HepG2 (cell line): ENCODE data around the gene UCKL1. TPM values are rescaled to one million over a fixed set of nuclear protein-coding genes. Genes with fewer than 3 reads are reported as not detected.

Source experiments
- AKAP8 ChIP-seq: sonication (generic); formaldehyde crosslinking; IDR thresholded peaks from 2 replicates; pipeline ENCODE4 v1.5.1; 2020; ENCODE audit warnings: mild to moderate bottlenecking, missing genetic modification reagents
- CCDC6 ChIP-seq: sonication (generic); formaldehyde crosslinking; IDR thresholded peaks from 2 replicates; pipeline ENCODE4 v1.8.1; 2022; ENCODE audit warnings: mild to moderate bottlenecking, missing genetic modification reagents, moderate library complexity
- CREB1 ChIP-seq, 2 experiments: fragments of 450-650 bp in 1 of 2; IDR thresholded peaks; 2 replicates each; pipeline ENCODE4 v1.6.1; 2016 to 2017; ENCODE audit warnings: control low read depth in 1 of 2, mild to moderate bottlenecking in 1 of 2, missing compliant biosample characterization in 1 of 2, missing genetic modification characterization in 1 of 2
- HMG20A ChIP-seq: IDR thresholded peaks from 2 replicates; pipeline ENCODE4 v1.6.1; 2016; ENCODE audit warnings: borderline replicate concordance
- PAWR ChIP-seq: sonication (generic); formaldehyde crosslinking; IDR thresholded peaks from 2 replicates; pipeline ENCODE4 v1.4.0; 2020; ENCODE audit warnings: missing genetic modification reagents, mild to moderate bottlenecking, borderline replicate concordance
- POGZ ChIP-seq: sonication (generic); formaldehyde crosslinking; IDR thresholded peaks from 2 replicates; pipeline ENCODE4 v1.4.0; 2020; ENCODE audit warnings: mild to moderate bottlenecking, missing genetic modification reagents
- POLR2AphosphoS5 ChIP-seq: IDR thresholded peaks from 2 replicates; pipeline ENCODE4 v1.6.1; 2012; ENCODE audit warnings: low read depth, low read length
- SOX13 ChIP-seq, 3 experiments: fragments of 450-650 bp in 1 of 3; sonication (generic) in 1 of 3; formaldehyde crosslinking in 1 of 3; IDR thresholded peaks in 2 of 3; conservative IDR thresholded peaks in 1 of 3; 2 replicates each; pipeline versions ENCODE4 v1.5.0 to v1.6.1; 2016 to 2020; ENCODE audit warnings: antibody characterized with exemption in 1 of 3, mild to moderate bottlenecking in 1 of 3, missing compliant biosample characterization in 1 of 3, missing genetic modification reagents in 1 of 3, moderate library complexity in 1 of 3
- SUZ12 ChIP-seq: fragments of 150-350 bp; IDR thresholded peaks from 2 replicates; pipeline ENCODE4 v1.6.1; 2014; ENCODE audit warnings: low read depth, low read length
- TARDBP ChIP-seq: sonication (generic); formaldehyde crosslinking; IDR thresholded peaks from 2 replicates; pipeline ENCODE4 v1.8.0; 2022; ENCODE audit warnings: mild to moderate bottlenecking, missing genetic modification reagents
- TCF7 ChIP-seq: sonication (generic); IDR thresholded peaks from 2 replicates; pipeline ENCODE4 v1.6.1; 2016; ENCODE audit warnings: antibody characterized with exemption, low read depth
- ZFYVE20 ChIP-seq: sonication (generic); formaldehyde crosslinking; IDR thresholded peaks from 2 replicates; pipeline ENCODE4 v1.8.0; 2023; ENCODE audit warnings: low read depth, mild to moderate bottlenecking, moderate library complexity, missing genetic modification reagents, borderline replicate concordance
- polyA plus RNA-seq, 8 experiments: library from polyadenylated mRNA; depleted of rRNA in 3 of 8; stranded (reverse) in 7 of 8; unstranded in 1 of 8; fragments of >200 nt; fragmentation: Illumina TruSeq in 4 of 8; extraction: Trizol in 4 of 8; gene quantifications; 2 replicates each; pipeline versions ENCODE4 v1.2.1 to v1.2.3, GENCODE V29; 2011 to 2016; ENCODE audit warnings: low read depth in 4 of 8, missing spikeins in 1 of 8, mixed read lengths in 1 of 8; ENCODE audit not compliant: insufficient read depth in 1 of 8
- total RNA-seq, 5 experiments: library from RNA; depleted of rRNA; stranded (reverse); fragments of >200 nt; fragmentation: Illumina TruSeq; extraction: Trizol; gene quantifications; 2 replicates each; pipeline ENCODE4 v1.2.3, GENCODE V29; 2016; ENCODE audit warnings: low read depth in 1 of 5
- TF ChIP-seq, protein P1 (sequence below): sonication (generic); formaldehyde crosslinking; IDR thresholded peaks from 2 replicates; pipeline ENCODE4 v1.5.0; 2020; ENCODE audit warnings: mild to moderate bottlenecking, missing genetic modification reagents, borderline replicate concordance
- TF ChIP-seq, protein P2 (sequence below): conservative IDR thresholded peaks from 2 replicates; pipeline ENCODE4 v1.6.1; 2018; ENCODE audit warnings: missing genetic modification reagents
- TF ChIP-seq, protein P3 (sequence below): sonication (generic); formaldehyde crosslinking; IDR thresholded peaks from 2 replicates; pipeline ENCODE4 v1.8.0; 2022; ENCODE audit warnings: mild to moderate bottlenecking, missing genetic modification reagents; ENCODE audit not compliant: insufficient replicate concordance
- TF ChIP-seq, protein P4 (sequence below): sonication (generic); formaldehyde crosslinking; IDR thresholded peaks from 2 replicates; pipeline ENCODE4 v1.4.0; 2020; ENCODE audit warnings: missing genetic modification reagents

UCKL1 gene
- total and polyA plus RNA-seq, 2 of the 13 experiments (the other 11 are each of a cell fraction or from before 2014, with no cell fraction given), result 50.2 to 126 TPM

DNA sequence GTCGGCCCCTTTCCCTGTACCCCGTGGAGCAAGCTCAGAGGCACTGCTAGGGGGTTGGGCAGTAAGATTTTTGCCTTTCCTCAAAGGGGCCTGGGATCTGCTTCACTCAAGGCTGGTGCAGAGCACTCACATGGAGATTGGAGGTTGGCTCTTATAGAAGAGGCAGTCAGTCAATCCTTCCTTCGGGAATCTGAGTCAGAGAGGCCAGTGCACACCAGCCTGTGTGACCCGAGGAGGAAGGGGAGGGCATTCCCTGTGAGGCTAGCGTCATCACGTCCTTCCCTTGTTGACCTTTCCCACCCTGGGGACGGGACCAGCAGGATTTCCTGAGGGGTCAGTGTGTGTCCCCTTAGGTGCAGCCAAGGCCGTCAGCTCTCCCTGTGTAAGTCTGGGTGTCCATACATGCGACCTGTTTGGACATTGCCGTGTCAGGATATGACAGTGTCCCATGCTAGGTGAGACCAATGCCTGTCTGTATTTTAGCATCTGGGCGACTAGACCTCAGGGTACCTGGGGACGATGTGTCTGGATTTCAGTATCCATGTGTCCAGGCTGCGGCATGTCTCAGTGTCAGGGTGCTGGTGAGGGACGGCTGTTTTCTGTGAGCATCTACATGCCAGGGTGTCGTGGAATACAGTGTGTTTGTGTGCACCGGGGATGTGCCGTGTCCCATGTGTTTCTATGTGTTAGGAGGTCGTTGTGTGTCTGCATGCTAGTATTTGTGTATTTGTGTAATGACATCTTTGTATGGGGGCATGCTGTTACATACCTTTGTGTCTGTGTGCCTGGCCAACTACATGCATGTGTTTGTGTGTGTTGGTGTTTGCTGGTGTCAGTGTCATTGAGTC is 16.3 kb upstream of the UCKL1 start (continued):
- TF ChIP-seq, protein P1, sequence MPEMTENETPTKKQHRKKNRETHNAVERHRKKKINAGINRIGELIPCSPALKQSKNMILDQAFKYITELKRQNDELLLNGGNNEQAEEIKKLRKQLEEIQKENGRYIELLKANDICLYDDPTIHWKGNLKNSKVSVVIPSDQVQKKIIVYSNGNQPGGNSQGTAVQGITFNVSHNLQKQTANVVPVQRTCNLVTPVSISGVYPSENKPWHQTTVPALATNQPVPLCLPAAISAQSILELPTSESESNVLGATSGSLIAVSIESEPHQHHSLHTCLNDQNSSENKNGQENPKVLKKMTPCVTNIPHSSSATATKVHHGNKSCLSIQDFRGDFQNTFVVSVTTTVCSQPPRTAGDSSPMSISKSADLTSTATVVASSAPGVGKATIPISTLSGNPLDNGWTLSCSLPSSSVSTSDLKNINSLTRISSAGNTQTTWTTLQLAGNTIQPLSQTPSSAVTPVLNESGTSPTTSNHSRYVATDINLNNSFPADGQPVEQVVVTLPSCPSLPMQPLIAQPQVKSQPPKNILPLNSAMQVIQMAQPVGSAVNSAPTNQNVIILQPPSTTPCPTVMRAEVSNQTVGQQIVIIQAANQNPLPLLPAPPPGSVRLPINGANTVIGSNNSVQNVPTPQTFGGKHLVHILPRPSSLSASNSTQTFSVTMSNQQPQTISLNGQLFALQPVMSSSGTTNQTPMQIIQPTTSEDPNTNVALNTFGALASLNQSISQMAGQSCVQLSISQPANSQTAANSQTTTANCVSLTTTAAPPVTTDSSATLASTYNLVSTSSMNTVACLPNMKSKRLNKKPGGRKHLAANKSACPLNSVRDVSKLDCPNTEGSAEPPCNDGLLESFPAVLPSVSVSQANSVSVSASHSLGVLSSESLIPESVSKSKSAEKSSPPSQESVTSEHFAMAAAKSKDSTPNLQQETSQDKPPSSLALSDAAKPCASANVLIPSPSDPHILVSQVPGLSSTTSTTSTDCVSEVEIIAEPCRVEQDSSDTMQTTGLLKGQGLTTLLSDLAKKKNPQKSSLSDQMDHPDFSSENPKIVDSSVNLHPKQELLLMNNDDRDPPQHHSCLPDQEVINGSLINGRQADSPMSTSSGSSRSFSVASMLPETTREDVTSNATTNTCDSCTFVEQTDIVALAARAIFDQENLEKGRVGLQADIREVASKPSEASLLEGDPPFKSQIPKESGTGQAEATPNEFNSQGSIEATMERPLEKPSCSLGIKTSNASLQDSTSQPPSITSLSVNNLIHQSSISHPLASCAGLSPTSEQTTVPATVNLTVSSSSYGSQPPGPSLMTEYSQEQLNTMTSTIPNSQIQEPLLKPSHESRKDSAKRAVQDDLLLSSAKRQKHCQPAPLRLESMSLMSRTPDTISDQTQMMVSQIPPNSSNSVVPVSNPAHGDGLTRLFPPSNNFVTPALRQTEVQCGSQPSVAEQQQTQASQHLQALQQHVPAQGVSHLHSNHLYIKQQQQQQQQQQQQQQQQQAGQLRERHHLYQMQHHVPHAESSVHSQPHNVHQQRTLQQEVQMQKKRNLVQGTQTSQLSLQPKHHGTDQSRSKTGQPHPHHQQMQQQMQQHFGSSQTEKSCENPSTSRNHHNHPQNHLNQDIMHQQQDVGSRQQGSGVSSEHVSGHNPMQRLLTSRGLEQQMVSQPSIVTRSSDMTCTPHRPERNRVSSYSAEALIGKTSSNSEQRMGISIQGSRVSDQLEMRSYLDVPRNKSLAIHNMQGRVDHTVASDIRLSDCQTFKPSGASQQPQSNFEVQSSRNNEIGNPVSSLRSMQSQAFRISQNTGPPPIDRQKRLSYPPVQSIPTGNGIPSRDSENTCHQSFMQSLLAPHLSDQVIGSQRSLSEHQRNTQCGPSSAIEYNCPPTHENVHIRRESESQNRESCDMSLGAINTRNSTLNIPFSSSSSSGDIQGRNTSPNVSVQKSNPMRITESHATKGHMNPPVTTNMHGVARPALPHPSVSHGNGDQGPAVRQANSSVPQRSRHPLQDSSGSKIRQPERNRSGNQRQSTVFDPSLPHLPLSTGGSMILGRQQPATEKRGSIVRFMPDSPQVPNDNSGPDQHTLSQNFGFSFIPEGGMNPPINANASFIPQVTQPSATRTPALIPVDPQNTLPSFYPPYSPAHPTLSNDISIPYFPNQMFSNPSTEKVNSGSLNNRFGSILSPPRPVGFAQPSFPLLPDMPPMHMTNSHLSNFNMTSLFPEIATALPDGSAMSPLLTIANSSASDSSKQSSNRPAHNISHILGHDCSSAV, result no peak
- TF ChIP-seq POLR2AphosphoS5 (peak; percentile 5; the same call in 1 of the 2 replicates), AKAP8 (peak; percentile 95), ZFYVE20 (CRISPR knock-in tag) (no peak), HMG20A (CRISPR knock-in tag) (no peak), CREB1 (IDR thresholded peaks at IDR 0.05) (peak; percentile 65), CREB1 (CRISPR knock-in tag; IDR thresholded peaks at IDR 0.05) (no peak), POGZ (no peak), CCDC6 (no peak), SOX13 (IDR thresholded peaks at IDR 0.05) (no peak), SOX13 (CRISPR knock-in tag; conservative IDR thresholded peaks at IDR 0.05 in 1 of 2, IDR thresholded peaks at IDR 0.05 in 1 of 2) (no peak), SUZ12 (no peak), TARDBP (CRISPR knock-in tag) (no peak), TCF7 (no peak), PAWR (CRISPR knock-in tag) (no peak; the same call in 1 of the 2 replicates)
- TF ChIP-seq, protein P2, sequence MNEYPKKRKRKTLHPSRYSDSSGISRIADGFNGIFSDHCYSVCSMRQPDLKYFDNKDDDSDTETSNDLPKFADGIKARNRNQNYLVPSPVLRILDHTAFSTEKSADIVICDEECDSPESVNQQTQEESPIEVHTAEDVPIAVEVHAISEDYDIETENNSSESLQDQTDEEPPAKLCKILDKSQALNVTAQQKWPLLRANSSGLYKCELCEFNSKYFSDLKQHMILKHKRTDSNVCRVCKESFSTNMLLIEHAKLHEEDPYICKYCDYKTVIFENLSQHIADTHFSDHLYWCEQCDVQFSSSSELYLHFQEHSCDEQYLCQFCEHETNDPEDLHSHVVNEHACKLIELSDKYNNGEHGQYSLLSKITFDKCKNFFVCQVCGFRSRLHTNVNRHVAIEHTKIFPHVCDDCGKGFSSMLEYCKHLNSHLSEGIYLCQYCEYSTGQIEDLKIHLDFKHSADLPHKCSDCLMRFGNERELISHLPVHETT (CRISPR knock-in tag), result no peak
- TF ChIP-seq, protein P3, sequence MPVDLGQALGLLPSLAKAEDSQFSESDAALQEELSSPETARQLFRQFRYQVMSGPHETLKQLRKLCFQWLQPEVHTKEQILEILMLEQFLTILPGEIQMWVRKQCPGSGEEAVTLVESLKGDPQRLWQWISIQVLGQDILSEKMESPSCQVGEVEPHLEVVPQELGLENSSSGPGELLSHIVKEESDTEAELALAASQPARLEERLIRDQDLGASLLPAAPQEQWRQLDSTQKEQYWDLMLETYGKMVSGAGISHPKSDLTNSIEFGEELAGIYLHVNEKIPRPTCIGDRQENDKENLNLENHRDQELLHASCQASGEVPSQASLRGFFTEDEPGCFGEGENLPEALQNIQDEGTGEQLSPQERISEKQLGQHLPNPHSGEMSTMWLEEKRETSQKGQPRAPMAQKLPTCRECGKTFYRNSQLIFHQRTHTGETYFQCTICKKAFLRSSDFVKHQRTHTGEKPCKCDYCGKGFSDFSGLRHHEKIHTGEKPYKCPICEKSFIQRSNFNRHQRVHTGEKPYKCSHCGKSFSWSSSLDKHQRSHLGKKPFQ, result no peak
- TF ChIP-seq, protein P4, sequence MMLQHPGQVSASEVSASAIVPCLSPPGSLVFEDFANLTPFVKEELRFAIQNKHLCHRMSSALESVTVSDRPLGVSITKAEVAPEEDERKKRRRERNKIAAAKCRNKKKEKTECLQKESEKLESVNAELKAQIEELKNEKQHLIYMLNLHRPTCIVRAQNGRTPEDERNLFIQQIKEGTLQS (CRISPR knock-in tag), result peak; percentile 27; the same call in 1 of the 2 replicates
